Neural progenitor cell (in vitro differentiated cells): ENCODE results near the gene WNT2.

Source experiments
- EZH2 ChIP-seq: fragments of 200-600 bp; sonication (generic); IDR thresholded peaks from 2 replicates; pipeline ENCODE4 v1.6.1; 2017; ENCODE audit warnings: antibody characterized with exemption, mild to moderate bottlenecking, moderate library complexity
- EZH2phosphoT487 ChIP-seq: fragments of 200-600 bp; sonication (generic); IDR thresholded peaks from 2 replicates; pipeline ENCODE4 v1.6.1; 2017; ENCODE audit warnings: antibody characterized with exemption
- TF ChIP-seq, protein P1 (sequence below): fragments of 200-600 bp; sonication (generic); IDR thresholded peaks from 2 replicates; pipeline ENCODE4 v1.5.1; 2017; ENCODE audit warnings: antibody characterized with exemption, mild to moderate bottlenecking

DNA sequence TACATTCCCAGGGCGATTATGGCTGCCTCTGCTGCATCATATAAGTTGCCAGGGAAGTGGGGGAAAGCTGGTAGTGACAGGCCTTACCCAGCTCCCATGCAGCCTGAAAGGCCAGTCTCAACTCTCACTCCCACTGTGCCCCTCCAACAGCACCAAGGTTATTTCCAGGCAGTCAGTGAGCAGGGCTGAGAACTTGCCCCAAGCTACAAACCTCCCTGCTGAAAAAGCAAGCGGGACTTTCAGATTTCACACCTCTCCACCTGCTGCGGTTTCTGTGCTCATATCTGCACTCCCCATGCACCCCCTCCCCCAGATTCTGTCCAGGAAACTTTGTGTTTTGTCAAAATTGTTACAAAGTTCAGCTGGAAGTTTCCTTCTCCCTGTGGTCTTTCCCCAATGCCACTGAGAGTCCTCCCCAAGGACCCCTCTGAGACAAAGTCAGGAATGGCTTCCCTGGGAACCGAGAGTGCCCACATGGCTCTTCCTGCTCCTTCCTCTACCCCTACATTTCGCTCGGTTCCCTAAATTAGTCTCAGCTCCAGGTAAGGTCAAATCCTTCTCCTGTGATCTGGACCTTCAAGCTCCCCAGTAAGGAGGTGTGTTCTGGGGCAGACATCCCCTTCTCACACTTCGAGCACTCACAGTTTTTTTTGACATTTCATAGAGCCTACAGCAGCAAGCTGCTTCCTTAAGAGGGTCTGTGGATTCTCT lies 25.3 kb upstream of the WNT2 start:
- TF ChIP-seq, protein P1, sequence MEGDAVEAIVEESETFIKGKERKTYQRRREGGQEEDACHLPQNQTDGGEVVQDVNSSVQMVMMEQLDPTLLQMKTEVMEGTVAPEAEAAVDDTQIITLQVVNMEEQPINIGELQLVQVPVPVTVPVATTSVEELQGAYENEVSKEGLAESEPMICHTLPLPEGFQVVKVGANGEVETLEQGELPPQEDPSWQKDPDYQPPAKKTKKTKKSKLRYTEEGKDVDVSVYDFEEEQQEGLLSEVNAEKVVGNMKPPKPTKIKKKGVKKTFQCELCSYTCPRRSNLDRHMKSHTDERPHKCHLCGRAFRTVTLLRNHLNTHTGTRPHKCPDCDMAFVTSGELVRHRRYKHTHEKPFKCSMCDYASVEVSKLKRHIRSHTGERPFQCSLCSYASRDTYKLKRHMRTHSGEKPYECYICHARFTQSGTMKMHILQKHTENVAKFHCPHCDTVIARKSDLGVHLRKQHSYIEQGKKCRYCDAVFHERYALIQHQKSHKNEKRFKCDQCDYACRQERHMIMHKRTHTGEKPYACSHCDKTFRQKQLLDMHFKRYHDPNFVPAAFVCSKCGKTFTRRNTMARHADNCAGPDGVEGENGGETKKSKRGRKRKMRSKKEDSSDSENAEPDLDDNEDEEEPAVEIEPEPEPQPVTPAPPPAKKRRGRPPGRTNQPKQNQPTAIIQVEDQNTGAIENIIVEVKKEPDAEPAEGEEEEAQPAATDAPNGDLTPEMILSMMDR, result no peak
- TF ChIP-seq EZH2phosphoT487 (no peak), EZH2 (no peak)
